ENCODE data around the gene NBEAL2.

- TF ChIP-seq, protein P1, sequence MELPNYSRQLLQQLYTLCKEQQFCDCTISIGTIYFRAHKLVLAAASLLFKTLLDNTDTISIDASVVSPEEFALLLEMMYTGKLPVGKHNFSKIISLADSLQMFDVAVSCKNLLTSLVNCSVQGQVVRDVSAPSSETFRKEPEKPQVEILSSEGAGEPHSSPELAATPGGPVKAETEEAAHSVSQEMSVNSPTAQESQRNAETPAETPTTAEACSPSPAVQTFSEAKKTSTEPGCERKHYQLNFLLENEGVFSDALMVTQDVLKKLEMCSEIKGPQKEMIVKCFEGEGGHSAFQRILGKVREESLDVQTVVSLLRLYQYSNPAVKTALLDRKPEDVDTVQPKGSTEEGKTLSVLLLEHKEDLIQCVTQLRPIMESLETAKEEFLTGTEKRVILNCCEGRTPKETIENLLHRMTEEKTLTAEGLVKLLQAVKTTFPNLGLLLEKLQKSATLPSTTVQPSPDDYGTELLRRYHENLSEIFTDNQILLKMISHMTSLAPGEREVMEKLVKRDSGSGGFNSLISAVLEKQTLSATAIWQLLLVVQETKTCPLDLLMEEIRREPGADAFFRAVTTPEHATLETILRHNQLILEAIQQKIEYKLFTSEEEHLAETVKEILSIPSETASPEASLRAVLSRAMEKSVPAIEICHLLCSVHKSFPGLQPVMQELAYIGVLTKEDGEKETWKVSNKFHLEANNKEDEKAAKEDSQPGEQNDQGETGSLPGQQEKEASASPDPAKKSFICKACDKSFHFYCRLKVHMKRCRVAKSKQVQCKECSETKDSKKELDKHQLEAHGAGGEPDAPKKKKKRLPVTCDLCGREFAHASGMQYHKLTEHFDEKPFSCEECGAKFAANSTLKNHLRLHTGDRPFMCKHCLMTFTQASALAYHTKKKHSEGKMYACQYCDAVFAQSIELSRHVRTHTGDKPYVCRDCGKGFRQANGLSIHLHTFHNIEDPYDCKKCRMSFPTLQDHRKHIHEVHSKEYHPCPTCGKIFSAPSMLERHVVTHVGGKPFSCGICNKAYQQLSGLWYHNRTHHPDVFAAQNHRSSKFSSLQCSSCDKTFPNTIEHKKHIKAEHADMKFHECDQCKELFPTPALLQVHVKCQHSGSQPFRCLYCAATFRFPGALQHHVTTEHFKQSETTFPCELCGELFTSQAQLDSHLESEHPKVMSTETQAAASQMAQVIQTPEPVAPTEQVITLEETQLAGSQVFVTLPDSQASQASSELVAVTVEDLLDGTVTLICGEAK (IDR thresholded peaks at IDR 0.05; ENCODE audit: borderline replicate concordance): no peak
- TF ChIP-seq HDGF (IDR thresholded peaks at IDR 0.05) (no peak), POLR2A (IDR thresholded peaks at IDR 0.05; ENCODE audit: low read depth, low read length) (no peak), IKZF1 (conservative IDR thresholded peaks at IDR 0.05) (no peak), MAX (IDR thresholded peaks at IDR 0.05; ENCODE audit: low read depth, low read length) (no peak), MXI1 (IDR thresholded peaks at IDR 0.05; ENCODE audit: low read depth, low read length) (no peak), SIN3A (IDR thresholded peaks at IDR 0.05; ENCODE audit: low read depth, low read length) (no peak), EP300 (IDR thresholded peaks at IDR 0.05; ENCODE audit: borderline replicate concordance in 1 of 2, control insufficient read depth in 1 of 2, low read depth in 2 of 2, low read length in 2 of 2) (no peak), YBX1 (IDR thresholded peaks at IDR 0.05) (no peak), CBFB (IDR thresholded peaks at IDR 0.05; ENCODE audit: low read depth) (no peak), EZH2 (IDR thresholded peaks at IDR 0.05; ENCODE audit: borderline replicate concordance, control insufficient read depth, low read depth, low read length) (no peak)
- TF ChIP-seq, protein P2, sequence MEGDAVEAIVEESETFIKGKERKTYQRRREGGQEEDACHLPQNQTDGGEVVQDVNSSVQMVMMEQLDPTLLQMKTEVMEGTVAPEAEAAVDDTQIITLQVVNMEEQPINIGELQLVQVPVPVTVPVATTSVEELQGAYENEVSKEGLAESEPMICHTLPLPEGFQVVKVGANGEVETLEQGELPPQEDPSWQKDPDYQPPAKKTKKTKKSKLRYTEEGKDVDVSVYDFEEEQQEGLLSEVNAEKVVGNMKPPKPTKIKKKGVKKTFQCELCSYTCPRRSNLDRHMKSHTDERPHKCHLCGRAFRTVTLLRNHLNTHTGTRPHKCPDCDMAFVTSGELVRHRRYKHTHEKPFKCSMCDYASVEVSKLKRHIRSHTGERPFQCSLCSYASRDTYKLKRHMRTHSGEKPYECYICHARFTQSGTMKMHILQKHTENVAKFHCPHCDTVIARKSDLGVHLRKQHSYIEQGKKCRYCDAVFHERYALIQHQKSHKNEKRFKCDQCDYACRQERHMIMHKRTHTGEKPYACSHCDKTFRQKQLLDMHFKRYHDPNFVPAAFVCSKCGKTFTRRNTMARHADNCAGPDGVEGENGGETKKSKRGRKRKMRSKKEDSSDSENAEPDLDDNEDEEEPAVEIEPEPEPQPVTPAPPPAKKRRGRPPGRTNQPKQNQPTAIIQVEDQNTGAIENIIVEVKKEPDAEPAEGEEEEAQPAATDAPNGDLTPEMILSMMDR (IDR thresholded peaks at IDR 0.05 in 2 of 3, conservative IDR thresholded peaks at IDR 0.05 in 1 of 3; ENCODE audit: control insufficient read depth in 2 of 3, extremely low read depth in 1 of 3, insufficient read depth in 1 of 3, low read depth in 3 of 3, low read length in 3 of 3): no peak
Observed at GRCh38 chr3:46984591-46985459, 5.4 kb downstream of the NBEAL2 start.

Measured in GM12878 (cell line).